ENCODE measurements around the gene ZNF266.

ZNF266 gene

GRCh38 chr19:9435279-9436268, at the start of gene ZNF266:
Gene ZNF266 (minus strand): TSS chr19:9435573. CDS start chr19:9420089, 15,484 bp downstream.
- peak; percentile 87 to 90 for DNase-seq

DNA sequence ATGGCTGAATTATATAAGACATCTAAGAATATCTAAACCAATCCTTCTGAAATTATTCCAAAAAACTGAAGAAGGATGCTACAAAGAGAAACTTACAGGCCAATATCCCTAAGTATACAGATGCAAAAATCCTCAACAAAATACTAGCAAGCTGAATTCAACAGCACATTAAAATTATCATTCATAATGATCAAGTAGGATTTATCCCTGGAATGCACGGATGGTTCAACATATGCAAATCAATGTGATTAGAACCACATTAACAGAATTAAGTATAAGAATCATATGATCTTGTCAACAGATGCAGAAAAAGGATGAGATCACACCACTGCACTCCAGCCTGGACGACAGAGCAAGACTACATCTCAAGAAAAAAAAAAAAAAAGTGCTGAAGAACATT, 49.8 kb upstream of the ZNF266 start:
- DNase-seq: no peak

- no peak for DNase-seq
Observed at GRCh38 chr19:9474975-9475374, 39.6 kb upstream of the ZNF266 start.

DNA sequence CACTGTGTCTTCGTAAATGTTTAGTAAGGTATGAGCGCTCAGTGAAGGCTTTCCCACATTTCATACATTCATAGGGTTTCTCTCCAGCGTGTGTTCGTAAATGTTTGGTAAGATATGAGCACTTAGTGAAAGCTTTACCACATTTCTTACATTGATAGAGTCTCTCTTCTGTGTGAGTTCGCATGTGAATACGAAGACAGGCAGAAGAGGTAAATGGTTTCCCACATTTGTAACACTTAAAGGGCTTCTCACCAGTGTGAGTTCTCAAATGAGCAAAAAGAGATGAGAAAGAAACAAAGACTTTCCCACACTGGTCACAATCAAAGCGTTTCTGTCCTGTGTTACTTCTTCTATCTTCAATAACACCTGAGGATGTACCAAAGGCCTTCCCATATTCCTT, 31.8 kb upstream of the ZNF266 start:
- DNase-seq: no peak

GRCh38 chr19:9461938-9462337, 26.6 kb upstream of the ZNF266 start:
- DNase-seq: no peak

GRCh38 chr19:9456018-9456689, 20.8 kb upstream of the ZNF266 start:
- no peak for DNase-seq

DNA sequence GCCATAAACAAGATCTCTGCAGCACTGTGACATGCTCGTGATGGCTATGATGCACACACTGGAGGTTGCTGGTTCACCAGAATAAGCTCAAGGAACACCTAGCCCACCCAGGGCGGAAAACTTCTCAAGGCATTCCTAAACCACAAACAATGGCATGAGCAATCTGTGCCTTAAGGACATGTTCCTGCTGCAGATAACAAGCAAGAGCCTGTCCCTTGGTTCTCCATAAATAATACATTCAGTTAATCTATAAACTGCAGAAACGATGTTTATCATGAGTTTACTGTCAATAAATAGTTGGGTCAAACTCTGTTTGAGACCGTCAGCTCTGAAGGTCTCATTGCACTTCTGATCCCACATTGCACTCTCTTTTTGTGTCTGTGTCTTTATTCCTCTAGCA, 18.6 kb upstream of the ZNF266 start:
- no peak for DNase-seq

- DNase-seq: no peak
Observed at GRCh38 chr19:9445037-9445436, 9.7 kb upstream of the ZNF266 start.

GRCh38 chr19:9436358-9436757, 985 bp upstream of the ZNF266 start:
- no peak for DNase-seq

- peak; percentile 21 to 27 for DNase-seq
Observed at GRCh38 chr19:9431475-9431874, 3.9 kb downstream of the ZNF266 start.

DNA sequence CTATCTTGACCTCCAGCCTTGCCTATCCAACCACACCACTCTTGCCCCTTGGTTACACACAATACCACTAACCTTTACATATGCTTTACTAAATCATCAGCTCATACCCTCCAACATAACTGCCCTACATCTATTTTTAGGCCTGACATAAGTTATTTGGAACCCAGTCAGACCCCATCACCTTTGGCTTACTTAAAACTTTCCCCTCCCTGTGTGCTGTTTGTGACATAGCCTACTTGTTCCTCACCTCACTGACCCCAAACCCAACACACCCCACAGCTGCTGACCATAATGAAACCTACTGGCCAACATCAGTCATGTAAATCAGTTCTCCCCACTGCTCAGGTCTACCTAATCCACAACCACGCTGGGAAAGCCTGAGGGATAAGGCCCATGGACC, 4.9 kb downstream of the ZNF266 start:
- no peak for DNase-seq

- DNase-seq: no peak
Observed at GRCh38 chr19:9427941-9428340, 7.4 kb downstream of the ZNF266 start.

DNA sequence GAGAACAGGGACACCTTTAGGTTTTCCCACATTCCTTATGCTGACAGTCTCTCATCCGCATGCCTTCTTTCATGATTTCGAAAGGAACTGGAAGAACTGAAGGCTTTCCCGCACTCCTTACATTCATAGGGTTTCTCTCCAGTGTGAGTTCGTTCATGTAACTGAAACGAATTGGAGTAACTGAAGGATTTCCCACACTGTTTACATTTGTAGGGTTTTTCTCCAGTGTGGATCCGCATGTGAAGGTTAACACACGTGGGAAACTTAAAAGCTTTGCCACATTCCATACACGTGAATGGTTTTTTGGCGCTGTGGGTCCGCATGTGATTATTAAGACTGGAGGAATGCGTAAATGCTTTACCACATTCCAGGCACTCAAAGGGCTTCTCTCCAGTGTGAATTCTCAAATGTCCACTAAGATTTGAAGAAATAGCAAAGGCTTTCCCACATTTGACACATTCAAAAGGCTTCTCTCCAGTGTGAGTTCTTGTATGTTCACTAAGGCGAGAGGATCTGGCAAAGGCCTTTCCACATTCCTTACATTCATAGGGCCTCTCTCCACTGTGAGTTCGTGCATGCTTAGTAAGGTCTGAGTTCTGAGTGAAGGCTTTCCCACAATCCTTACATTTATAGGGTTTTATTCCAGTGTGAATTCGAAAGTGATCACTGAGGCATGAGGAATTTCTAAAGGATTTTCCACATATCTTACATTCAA, 22.0 kb downstream of the ZNF266 start:
- DNase-seq: no peak

GRCh38 chr19:9407827-9408226, 27.5 kb downstream of the ZNF266 start:
- no peak for DNase-seq

GRCh38 chr19:9406798-9407352, 28.5 kb downstream of the ZNF266 start:
- peak; percentile 49 to 53 for DNase-seq

DNA sequence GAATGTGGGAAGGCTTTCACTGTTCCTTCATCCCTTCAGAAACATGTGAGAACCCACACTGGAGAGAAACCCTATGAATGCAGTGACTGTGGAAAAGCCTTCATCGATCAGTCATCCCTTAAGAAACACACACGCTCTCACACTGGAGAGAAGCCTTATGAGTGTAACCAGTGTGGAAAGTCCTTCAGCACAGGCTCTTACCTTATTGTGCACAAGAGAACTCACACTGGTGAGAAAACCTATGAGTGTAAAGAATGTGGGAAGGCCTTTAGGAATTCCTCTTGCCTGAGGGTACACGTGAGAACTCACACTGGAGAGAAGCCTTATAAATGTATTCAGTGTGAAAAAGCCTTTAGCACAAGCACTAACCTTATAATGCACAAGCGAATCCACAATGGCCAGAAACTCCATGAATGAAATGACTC, 54.0 kb downstream of the ZNF266 start:
- DNase-seq: no peak

DNA sequence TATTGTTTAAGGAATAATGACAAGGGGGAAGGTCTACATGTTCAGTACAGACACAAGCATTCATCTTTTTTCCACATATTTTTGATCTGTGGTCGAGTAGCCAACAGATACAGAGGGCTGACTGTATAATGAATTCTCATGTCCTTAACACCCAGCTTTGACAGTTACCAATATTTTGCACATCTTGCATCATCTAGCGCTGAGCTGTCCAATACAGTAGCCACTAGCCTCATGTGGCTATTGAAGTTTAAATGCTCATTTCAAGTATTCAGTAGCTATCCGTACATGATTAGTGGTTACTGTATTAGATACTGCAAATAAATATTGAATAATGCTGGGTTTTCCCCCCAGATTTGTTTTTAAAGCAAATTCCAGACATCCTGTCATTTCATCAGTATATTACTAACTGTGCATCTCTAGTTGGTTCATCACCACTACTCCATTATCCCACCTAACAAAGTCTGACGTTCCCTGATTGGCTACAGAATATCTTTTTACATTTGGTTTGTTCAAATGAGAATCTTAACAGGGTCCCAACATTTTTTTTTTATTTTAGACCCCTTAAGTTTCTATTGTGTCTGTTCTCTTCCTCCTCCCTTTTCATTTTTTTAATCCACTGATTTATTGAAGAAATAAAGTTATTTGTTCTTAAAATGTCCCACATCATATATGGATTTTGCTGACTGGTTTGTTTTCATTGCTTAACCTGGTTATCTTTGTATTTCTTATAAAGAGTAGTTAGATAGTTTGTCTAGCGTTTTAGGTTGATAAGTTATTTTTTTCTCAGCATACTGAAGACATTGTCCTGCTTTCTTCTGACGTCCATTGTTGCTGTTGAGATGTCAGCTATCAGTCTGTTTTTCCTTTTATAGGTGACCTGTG, 64.4 kb downstream of the ZNF266 start:
- DNase-seq: no peak

DNA sequence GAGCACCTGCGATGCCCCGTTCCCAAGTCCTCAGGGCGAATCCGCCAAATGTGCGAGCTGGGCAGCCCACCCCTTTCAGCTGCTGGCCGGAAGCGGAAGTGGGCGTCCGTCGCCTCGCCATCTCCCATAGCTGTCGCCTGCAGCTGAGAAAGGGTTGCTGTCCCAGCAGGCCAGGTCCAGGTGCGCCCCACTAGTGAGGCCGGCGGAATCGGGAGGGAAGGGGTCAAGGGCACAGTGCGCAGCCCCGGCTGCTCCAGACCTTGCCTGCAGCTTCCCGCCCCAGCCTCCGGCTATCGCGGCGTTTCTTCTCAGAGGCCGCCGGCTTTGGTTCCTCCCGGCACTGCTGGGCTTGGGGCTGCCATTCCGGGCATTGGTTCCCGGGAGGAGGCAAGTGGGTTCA, 72.5 kb downstream of the ZNF266 start, which contains the start of gene ZNF177:
Gene ZNF177 (plus strand): TSS at position 109 of the 400 bp plus-strand sequence. CDS start 15,299 bp downstream, outside the sequence.
- no peak for DNase-seq
